H1 (cell line): ENCODE results near the gene RAB40B. TPM values are rescaled to one million over a fixed set of nuclear protein-coding genes. Genes with fewer than 3 reads are reported as not detected.

Experiments used
- CTCF ChIA-PET: fragments of 300-600 bp; sonication (Branson Sonifier 250); formaldehyde crosslinking; loops from one replicate; lab custom pipeline; 2021; ENCODE audit not compliant: partially characterized antibody; lab: Charles Lee
- POLR2A ChIA-PET: fragments of 300-600 bp; sonication (Branson Sonifier 250); formaldehyde crosslinking; loops from one replicate; lab custom pipeline; 2021; ENCODE audit warnings: inconsistent platforms; ENCODE audit not compliant: partially characterized antibody; lab: Charles Lee
- DNase-seq, 2 experiments: peaks; one replicate each; pipeline versions ENCODE4 v3.0.0 to v3.0.0-alpha.2; 2010 to 2022; ENCODE audit warnings: low spot score in 2 of 2, low read depth in 1 of 2, mixed read lengths in 1 of 2
- FAIRE-seq: peaks from 2 replicates; lab custom pipeline; 2011; peaks lifted over from hg19 to GRCh38; lab: Jason Lieb, UNC
- H2AFZ ChIP-seq: 2 replicates; pipeline ENCODE4 v1.8.1; 2012; ENCODE audit warnings: low read length, inconsistent platforms
- H2AK5ac ChIP-seq: 2 replicates; pipeline ENCODE4 v1.6.1; 2013; ENCODE audit warnings: low read depth, low read length
- H2BK120ac ChIP-seq: replicated peaks from 2 replicates; pipeline ENCODE3; 2013; ENCODE audit warnings: low read depth, low read length, inconsistent platforms
- H2BK12ac ChIP-seq: 2 replicates; pipeline ENCODE4 v1.6.1; 2013; ENCODE audit warnings: low read depth, low read length
- H2BK15ac ChIP-seq: 2 replicates; pipeline ENCODE4 v1.6.1; 2013; ENCODE audit warnings: low read length
- H2BK20ac ChIP-seq: 2 replicates; pipeline ENCODE4 v1.6.1; 2013; ENCODE audit warnings: low read length
- H2BK5ac ChIP-seq: 2 replicates; pipeline ENCODE4 v1.6.1; 2013; ENCODE audit warnings: low read depth, low read length
- H3K14ac ChIP-seq: 2 replicates; pipeline ENCODE4 v1.6.1; 2013; ENCODE audit warnings: inconsistent platforms; ENCODE audit not compliant: insufficient read length
- H3K18ac ChIP-seq: 2 replicates; pipeline ENCODE4 v1.6.1; 2013; ENCODE audit warnings: low read length; ENCODE audit errors: extremely low read depth
- H3K23ac ChIP-seq: 2 replicates; pipeline ENCODE4 v1.6.1; 2013; ENCODE audit warnings: inconsistent platforms; ENCODE audit not compliant: insufficient read length
- H3K23me2 ChIP-seq: 2 replicates; pipeline ENCODE4 v1.6.1; 2013; ENCODE audit warnings: low read depth, low read length
- H3K27ac ChIP-seq: 2 replicates; pipeline ENCODE4 v1.6.1; 2011; ENCODE audit warnings: low read depth, low read length, inconsistent platforms
- H3K27me3 ChIP-seq, 4 experiments: replicated peaks in 1 of 4; 1 replicate in 1 of 4; 2 replicates in 3 of 4; pipeline versions ENCODE4 v1.6.1 to v1.8.1; 2011 to 2013; ENCODE audit warnings: low read length in 3 of 4, mild to moderate bottlenecking in 3 of 4, inconsistent platforms in 2 of 4, mixed read lengths in 2 of 4, moderate library complexity in 1 of 4; ENCODE audit not compliant: control insufficient read depth in 3 of 4, insufficient read depth in 3 of 4; ENCODE audit errors: extremely low read depth in 1 of 4
- H3K36me3 ChIP-seq, 4 experiments: 2 replicates each; pipeline versions ENCODE4 v1.6.1 to v1.8.1; 2011 to 2013; ENCODE audit warnings: mild to moderate bottlenecking in 4 of 4, low read length in 3 of 4, moderate library complexity in 2 of 4, control low read depth in 1 of 4, inconsistent platforms in 1 of 4; ENCODE audit not compliant: insufficient read depth in 4 of 4, control insufficient read depth in 2 of 4
- H3K4ac ChIP-seq: replicated peaks from 2 replicates; pipeline ENCODE3; 2013; ENCODE audit warnings: low read length, low read depth, mixed read lengths, inconsistent platforms; ENCODE audit not compliant: insufficient read length
- H3K4me1 ChIP-seq, 4 experiments: replicated peaks in 1 of 4; 1 replicate in 1 of 4; 2 replicates in 3 of 4; pipeline versions ENCODE4 v1.6.1 to v1.8.1; 2011 to 2013; ENCODE audit warnings: low read length in 3 of 4, inconsistent platforms in 2 of 4, mixed read lengths in 1 of 4; ENCODE audit not compliant: insufficient read depth in 4 of 4, control insufficient read depth in 3 of 4
- H3K4me2 ChIP-seq, 2 experiments: 2 replicates each; pipeline versions ENCODE4 v1.6.1 to v1.8.1; 2011 to 2013; ENCODE audit warnings: low read depth in 2 of 2, low read length in 2 of 2, control low read depth in 1 of 2, inconsistent platforms in 1 of 2, mild to moderate bottlenecking in 1 of 2; ENCODE audit not compliant: insufficient read depth in 1 of 2
- H3K4me3 ChIP-seq, 4 experiments: fragments of 200-600, 300-600 bp in 1 of 4; sonication (generic), shearing (Covaris generic), sonication (Bioruptor Twin) in 1 of 4; 2 replicates each; pipeline versions ENCODE4 v1.5.1 to v1.8.1; 2011 to 2016; ENCODE audit warnings: low read length in 4 of 4, low read depth in 3 of 4, control low read depth in 2 of 4, inconsistent platforms in 2 of 4, mild to moderate bottlenecking in 2 of 4, mixed read lengths in 1 of 4, moderate library complexity in 1 of 4; ENCODE audit not compliant: insufficient read depth in 2 of 4; ENCODE audit errors: extremely low read depth in 1 of 4
- H3K56ac ChIP-seq: replicated peaks from 2 replicates; pipeline ENCODE3; 2013; ENCODE audit warnings: low read depth, mild to moderate bottlenecking, mixed read lengths, low read length, inconsistent platforms; ENCODE audit not compliant: insufficient read length
- H3K79me1 ChIP-seq: 2 replicates; pipeline ENCODE4 v1.6.1; 2013; ENCODE audit warnings: low read depth, low read length, control low read depth
- H3K79me2 ChIP-seq, 2 experiments: 2 replicates each; pipeline versions ENCODE4 v1.6.1 to v1.8.1; 2012 to 2013; ENCODE audit warnings: low read length in 2 of 2, mild to moderate bottlenecking in 2 of 2, inconsistent platforms in 1 of 2; ENCODE audit not compliant: insufficient read depth in 2 of 2, control insufficient read depth in 1 of 2
- H3K9ac ChIP-seq, 4 experiments: replicated peaks in 1 of 4; 1 replicate in 1 of 4; 2 replicates in 3 of 4; pipeline versions ENCODE4 v1.6.1 to v1.8.1; 2011 to 2013; ENCODE audit warnings: low read depth in 3 of 4, low read length in 3 of 4, control low read depth in 2 of 4, mild to moderate bottlenecking in 2 of 4, moderate library complexity in 2 of 4, inconsistent platforms in 1 of 4; ENCODE audit errors: extremely low read depth in 1 of 4
- H3K9me3 ChIP-seq, 2 experiments: 2 replicates each; pipeline versions ENCODE4 v1.6.1 to v1.8.1; 2012 to 2013; ENCODE audit warnings: mild to moderate bottlenecking in 2 of 2, moderate library complexity in 2 of 2, control low read depth in 1 of 2, inconsistent platforms in 1 of 2, low read depth in 1 of 2, low read length in 1 of 2, mixed read lengths in 1 of 2; ENCODE audit not compliant: insufficient read depth in 2 of 2
- H4K20me1 ChIP-seq, 2 experiments: replicated peaks in 1 of 2; 2 replicates each; pipeline versions ENCODE3 to v1.8.1; 2011 to 2013; ENCODE audit warnings: inconsistent platforms in 2 of 2, low read length in 2 of 2, mild to moderate bottlenecking in 1 of 2; ENCODE audit not compliant: insufficient read depth in 2 of 2, control insufficient read depth in 1 of 2
- H4K5ac ChIP-seq: 2 replicates; pipeline ENCODE4 v1.6.1; 2013; ENCODE audit warnings: low read length, low read depth, mixed read lengths, inconsistent platforms; ENCODE audit not compliant: insufficient read length
- H4K8ac ChIP-seq: 2 replicates; pipeline ENCODE4 v1.8.0; 2013; ENCODE audit warnings: mild to moderate bottlenecking, moderate library complexity, low read length, inconsistent platforms; ENCODE audit not compliant: insufficient read depth; ENCODE audit errors: extremely low read depth
- H4K91ac ChIP-seq: replicated peaks from 2 replicates; pipeline ENCODE3; 2013; ENCODE audit warnings: low read length, mixed read lengths, inconsistent platforms; ENCODE audit not compliant: insufficient read length
- CBX8 ChIP-seq: fragments of 300-800, 300-1000 bp; sonication (generic); IDR thresholded peaks from 2 replicates; pipeline ENCODE4 v1.7.1; 2016; ENCODE audit warnings: low read depth, low read length, borderline replicate concordance
- CHD1 ChIP-seq: IDR thresholded peaks from 2 replicates; pipeline ENCODE4 v1.6.1; 2012; ENCODE audit warnings: low read depth, low read length, improper control_type of control experiment
- E2F6 ChIP-seq: IDR thresholded peaks from 2 replicates; pipeline ENCODE4 v1.6.1; 2012; ENCODE audit warnings: inconsistent platforms
- FOSL1 ChIP-seq: IDR thresholded peaks from 2 replicates; pipeline ENCODE4 v1.6.1; 2011; ENCODE audit warnings: mild to moderate bottlenecking, low read depth, low read length, moderate library complexity; ENCODE audit not compliant: insufficient read depth
- JUND ChIP-seq: IDR thresholded peaks from 2 replicates; pipeline ENCODE4 v1.6.1; 2011; ENCODE audit warnings: mild to moderate bottlenecking, improper control_type of control experiment, low read length
- SP2 ChIP-seq: IDR thresholded peaks from 2 replicates; pipeline ENCODE4 v1.6.1; 2012; ENCODE audit warnings: mild to moderate bottlenecking, low read length, inconsistent platforms
- SRF ChIP-seq: IDR thresholded peaks from 2 replicates; pipeline ENCODE4 v1.6.1; 2011; ENCODE audit warnings: mild to moderate bottlenecking, low read depth, low read length, moderate library complexity
- TBP ChIP-seq: IDR thresholded peaks from 2 replicates; pipeline ENCODE4 v1.6.1; 2011; ENCODE audit warnings: low read depth, low read length, improper control_type of control experiment
- TCF12 ChIP-seq: IDR thresholded peaks from 2 replicates; pipeline ENCODE4 v1.6.1; 2011; ENCODE audit warnings: low read depth, mild to moderate bottlenecking, low read length
- ZNF274 ChIP-seq: IDR thresholded peaks from 2 replicates; pipeline ENCODE4 v1.7.0; 2012; ENCODE audit warnings: low read length, borderline replicate concordance; ENCODE audit errors: extremely low read depth
- WGBS, 2 experiments: shearing (Covaris generic) in 1 of 2; methylation state at CpG; one replicate each; pipeline versions ENCODE4 v1.1.6 to v1.1.7; 2013 to 2015; ENCODE audit warnings: low lambda C conversion rate in 2 of 2, mixed read lengths in 2 of 2, inconsistent platforms in 1 of 2, low coverage in 1 of 2, missing lambda C conversion rate in 1 of 2; ENCODE audit not compliant: insufficient replicate concordance in 2 of 2, insufficient coverage in 1 of 2, insufficient read length in 1 of 2; ENCODE audit errors: extremely low coverage in 1 of 2, missing lambda C conversion rate in 1 of 2; 5-methylcytosine and 5-hydroxymethylcytosine counted together
- polyA plus RNA-seq, 7 experiments: library from polyadenylated mRNA; depleted of rRNA in 3 of 7; stranded (reverse) in 5 of 7; unstranded in 2 of 7; fragments of >200 nt in 5 of 7; fragments of 200-250 nt in 2 of 7; gene quantifications; 1 replicate in 5 of 7; 2 replicates in 1 of 7; 4 replicates in 1 of 7; pipeline versions ENCODE4 v1.2.1 to v1.2.3, GENCODE V29; 2011 to 2013; ENCODE audit warnings: missing spikeins in 2 of 7, mixed read lengths in 2 of 7
- total RNA-seq: library from RNA; stranded (reverse); fragmentation: NEBNext Ultra II Directional; extraction: Animal tissue kit (Norgen Biotek cat#: 25700); gene quantifications from 2 replicates; pipeline ENCODE4 v1.2.1, GENCODE V29; 2021

Gene RAB40B
- total and polyA plus RNA-seq, 2 of the 8 experiments (the other 6 are each of a cell fraction or from before 2014, with no cell fraction given) = 3.1 to 4.6 TPM

- H3K4me1 ChIP-seq = peaks cover 0 to 9% (median 2%) of the 10 kb centered on the region in 4 experiments; a peak in 3 of 7 replicates
- H2AK5ac ChIP-seq = no peak overlapping the region
- H4K20me1 ChIP-seq = peaks cover 0 to 3% of the 10 kb centered on the region in 2 experiments
- no peak overlapping the region for H3K9ac ChIP-seq
- H3K4me2 ChIP-seq = no peak overlapping the region
- no peak overlapping the region for H3K14ac ChIP-seq
- H2BK120ac ChIP-seq = no peak overlapping the region
- H3K23ac ChIP-seq = no peak overlapping the region
- 87% methylated on average over 28 of the region's 28 CpGs; no CpG with 5 or more reads in 1 of the 2 experiments for WGBS, 2 experiments
- no peaks in the 10 kb centered on the region for H3K36me3 ChIP-seq
- TF ChIP-seq TBP (no peak), CHD1 (no peak), TCF12 (no peak), E2F6 (no peak), SRF (no peak), CBX8 (no peak), ZNF274 (no peak), SP2 (no peak), JUND (no peak), FOSL1 (no peak)
- no peak overlapping the region for H3K4ac ChIP-seq
- H2BK20ac ChIP-seq = no peak overlapping the region
- H3K27ac ChIP-seq = no peak overlapping the region
- no peak overlapping the region for H2BK12ac ChIP-seq
- no peaks in the 10 kb centered on the region; a peak in 1 of 7 replicates for H3K27me3 ChIP-seq
- H3K79me1 ChIP-seq = no peaks in the 10 kb centered on the region; the same call in 1 of the 2 replicates
- H4K8ac ChIP-seq = peak overlapping the region; percentile 51; the same call in 1 of the 2 replicates
- H2AFZ ChIP-seq = no peak overlapping the region
- H3K4me3 ChIP-seq = no peak overlapping the region
- no peak overlapping the region for H3K18ac ChIP-seq
- H3K56ac ChIP-seq = no peak overlapping the region
- no peak overlapping the region for H4K5ac ChIP-seq
- FAIRE-seq (no peak), DNase-seq (no peak)
- no peak overlapping the region for H2BK5ac ChIP-seq
- H3K9me3 ChIP-seq = no peaks in the 10 kb centered on the region
- ChIA-PET CTCF (interaction anchor here (1.0 to 4.7 kb wide), 12 partner anchors 12 to 158 kb away, joined by 3 to 50 read pairs (median 5); partner anchors contain the start of gene FN3KRP), POLR2A (no interaction called here)
- H4K91ac ChIP-seq = no peak overlapping the region
- no peaks in the 10 kb centered on the region for H3K79me2 ChIP-seq
- H2BK15ac ChIP-seq = no peak overlapping the region
- peaks cover 5% of the 10 kb centered on the region; the same call in 1 of the 2 replicates for H3K23me2 ChIP-seq
Observed at GRCh38 chr17:82666931-82667667, 31.4 kb downstream of the RAB40B start.
